Pericardium fibroblast (primary cell): ENCODE results near the gene UPK1A. TPM values are rescaled to one million over a fixed set of nuclear protein-coding genes. Genes with fewer than 3 reads are reported as not detected.

Experiments used
- total RNA-seq: library from RNA; depleted of rRNA; stranded (reverse); fragments of >200 nt; gene quantifications from 2 replicates; pipeline ENCODE4 v1.2.3, GENCODE V29; 2015

UPK1A gene
- not detected in 2 replicates for total RNA-seq

GRCh38 chr19:35666251-35666913, at the start of gene UPK1A:
Gene UPK1A, plus strand, starts transcription at chr19:35666517. Its CDS starts 296 bp downstream, at chr19:35666813.

GRCh38 chr19:35628565-35629331, 37.6 kb upstream of the UPK1A start, which contains the start of gene RBM42:
Gene RBM42, plus strand, starts transcription at chr19:35629036. Its CDS starts 118 bp downstream, at chr19:35629154.

GRCh38 chr19:35641515-35642151, 24.7 kb upstream of the UPK1A start, which contains the start of gene ETV2:
Gene ETV2, plus strand, starts transcription at chr19:35641745. Its CDS starts 716 bp downstream, at chr19:35642461.

GRCh38 chr19:35648017-35648961, 18.0 kb upstream of the UPK1A start, which contains the start of gene COX6B1:
Gene COX6B1, plus strand, starts transcription at chr19:35648323. Its CDS starts 2,921 bp downstream, at chr19:35651244.

GRCh38 chr19:35704218-35704617, 37.9 kb downstream of the UPK1A start, which contains the start of gene ZBTB32:
Gene ZBTB32, plus strand, starts transcription at chr19:35704558. Its CDS starts 10,069 bp downstream, at chr19:35714627.

GRCh38 chr19:35717665-35718344, 51.5 kb downstream of the UPK1A start, which contains the start of gene KMT2B:
Gene KMT2B, plus strand, starts transcription at chr19:35718003. Its CDS starts 16 bp downstream, at chr19:35718019.

Other genes with a start within 250 kb of the UPK1A start
- gene FFAR2, start 218.3 kb upstream of the UPK1A start, total RNA-seq = not detected in 2 replicates
- gene KRTDAP, start 176.1 kb upstream of the UPK1A start, total RNA-seq = not detected in 2 replicates
- 22.8 and 37.0 TPM in 2 replicates for gene DMKN, start 152.9 kb upstream of the UPK1A start, total RNA-seq
- 0.82 and 11.0 TPM in 2 replicates for gene SBSN, start 138.2 kb upstream of the UPK1A start, total RNA-seq
- gene GAPDHS, start 133.1 kb upstream of the UPK1A start, total RNA-seq = not detected in 2 replicates
- 106 and 108 TPM in 2 replicates for gene TMEM147, start 120.9 kb upstream of the UPK1A start, total RNA-seq
- not detected in 2 replicates for gene ATP4A, start 102.9 kb upstream of the UPK1A start, total RNA-seq
- gene PMIS2, start 80.3 kb upstream of the UPK1A start, total RNA-seq = not detected in 2 replicates
- 6.2 and 7.6 TPM in 2 replicates for gene HAUS5, start 53.8 kb upstream of the UPK1A start, total RNA-seq
- gene RBM42, start 37.5 kb upstream of the UPK1A start, total RNA-seq = 75.2 and 76.0 TPM in 2 replicates
- 1.2 and 3.4 TPM in 2 replicates for gene ETV2, start 24.8 kb upstream of the UPK1A start, total RNA-seq
- 325 and 420 TPM in 2 replicates for gene COX6B1, start 18.2 kb upstream of the UPK1A start, total RNA-seq
- gene ZBTB32, start 38.0 kb downstream of the UPK1A start, total RNA-seq = not detected in 2 replicates
- 13.9 and 17.9 TPM in 2 replicates for gene KMT2B, start 51.5 kb downstream of the UPK1A start, total RNA-seq
- gene IGFLR1, start 75.9 kb downstream of the UPK1A start, total RNA-seq = 9.8 and 13.5 TPM in 2 replicates
- gene U2AF1L4, start 78.9 kb downstream of the UPK1A start, total RNA-seq = 11.0 and 18.2 TPM in 2 replicates
- 39.8 and 52.0 TPM in 2 replicates for gene PSENEN, start 79.1 kb downstream of the UPK1A start, total RNA-seq
- gene LIN37, start 82.1 kb downstream of the UPK1A start, total RNA-seq = 11.7 and 13.5 TPM in 2 replicates
- 142 and 170 TPM in 2 replicates for gene HSPB6, start 90.5 kb downstream of the UPK1A start, total RNA-seq
- gene PROSER3, start 91.7 kb downstream of the UPK1A start, total RNA-seq = 5.8 and 7.5 TPM in 2 replicates
- gene ARHGAP33, start 109.0 kb downstream of the UPK1A start, total RNA-seq = 3.0 and 6.7 TPM in 2 replicates
- not detected in 2 replicates for gene PRODH2, start 146.3 kb downstream of the UPK1A start, total RNA-seq
- not detected in 2 replicates for gene NPHS1, start 186.0 kb downstream of the UPK1A start, total RNA-seq
- gene KIRREL2, start 190.4 kb downstream of the UPK1A start, total RNA-seq = 0.17 TPM in 1 of 2 replicates, not detected in the other
- 8.9 and 27.8 TPM in 2 replicates for gene APLP1, start 202.1 kb downstream of the UPK1A start, total RNA-seq
- gene NFKBID, start 234.0 kb downstream of the UPK1A start, total RNA-seq = 0.34 and 1.5 TPM in 2 replicates
- not detected in 2 replicates for gene HCST, start 236.0 kb downstream of the UPK1A start, total RNA-seq
- not detected in 2 replicates for gene TYROBP, start 241.8 kb downstream of the UPK1A start, total RNA-seq